Gastrocnemius medialis (tissue), 4 donors: ENCODE measurements around the gene ABCA13. TPM values are rescaled to one million over a fixed set of nuclear protein-coding genes. Genes with fewer than 3 reads are reported as not detected.

Experiments
- ATAC-seq, 2 donors: fragments of 150-250 bp; one replicate each; pipeline ENCODE4 v1.9.1; 2016
- DNase-seq, 2 donors: peaks; one replicate each; pipeline ENCODE4 v3.0.0-alpha.2; 2019
- H3K27ac ChIP-seq, 4 donors: fragments of 200-600 bp; sonication (generic); 1 replicate in 1 of 4; 2 replicates in 3 of 4; pipeline ENCODE4 v1.5.1; 2016 to 2018; ENCODE audit warnings: mild to moderate bottlenecking in 2 of 4, moderate library complexity in 1 of 4
- H3K27me3 ChIP-seq, 3 donors: fragments of 200-600 bp; sonication (generic) in 2 of 3; 1 replicate in 1 of 3; 2 replicates in 2 of 3; pipeline versions ENCODE4 v1.5.1 to v1.6.0; 2016 to 2019; ENCODE audit warnings: mild to moderate bottlenecking in 1 of 3, moderate library complexity in 1 of 3
- H3K36me3 ChIP-seq, 2 donors: fragments of 200-600 bp; sonication (generic) in 1 of 2; one replicate each; pipeline ENCODE4 v1.5.1; 2017 to 2018
- H3K4me1 ChIP-seq, 2 donors: fragments of 200-600 bp; sonication (generic) in 1 of 2; one replicate each; pipeline ENCODE4 v1.5.1; 2016 to 2017; ENCODE audit warnings: mild to moderate bottlenecking in 2 of 2
- H3K4me3 ChIP-seq, 4 donors: fragments of 200-600 bp; sonication (generic) in 3 of 4; 1 replicate in 1 of 4; 2 replicates in 3 of 4; pipeline ENCODE4 v1.5.1; 2016 to 2019; ENCODE audit warnings: mild to moderate bottlenecking in 2 of 4
- H3K9me3 ChIP-seq, 3 donors: fragments of 200-600 bp; sonication (generic) in 2 of 3; 1 replicate in 1 of 3; 2 replicates in 2 of 3; pipeline ENCODE4 v1.5.1; 2016 to 2019
- CTCF ChIP-seq, 5 experiments: fragments of 450-650 bp in 3 of 5; fragments of 200-600 bp in 2 of 5; sonication (generic) in 2 of 5; IDR thresholded peaks in 4 of 5; conservative IDR thresholded peaks in 1 of 5; 1 replicate in 4 of 5; 2 replicates in 1 of 5; pipeline ENCODE4 v1.5.1; 2016 to 2019; ENCODE audit warnings: antibody characterized with exemption in 5 of 5, mild to moderate bottlenecking in 3 of 5, moderate library complexity in 3 of 5
- POLR2A ChIP-seq, 2 donors: fragments of 450-650 bp; IDR thresholded peaks; one replicate each; pipeline ENCODE4 v1.6.1; 2017; ENCODE audit warnings: antibody characterized with exemption in 2 of 2, mild to moderate bottlenecking in 2 of 2, moderate library complexity in 2 of 2
- in situ Hi-C, 4 donors: fragments of 200-750 bp; cut with MboI; loops; one replicate each; pipeline versions ENCODE4 v1.15.0 to v1.8.0; 2017; ENCODE audit warnings: low sequenced_read_pairs in 4 of 4
- intact Hi-C: fragments of 100-400 bp; cut with DNase I; formaldehyde crosslinking; loops from one replicate; pipeline ENCODE4 v1.15.1; 2023; ENCODE audit warnings: low total_unique reads
- total RNA-seq, 4 donors: library from RNA; depleted of rRNA; stranded (reverse); fragments of >200 nt; gene quantifications; one replicate each; pipeline versions ENCODE4 v1.1.0 to v1.2.3, GENCODE V29; 2016

Gene ABCA13
- total RNA-seq, 4 donors from 2014 or later = 0.03 to 0.10 TPM; not detected in 2

DNA sequence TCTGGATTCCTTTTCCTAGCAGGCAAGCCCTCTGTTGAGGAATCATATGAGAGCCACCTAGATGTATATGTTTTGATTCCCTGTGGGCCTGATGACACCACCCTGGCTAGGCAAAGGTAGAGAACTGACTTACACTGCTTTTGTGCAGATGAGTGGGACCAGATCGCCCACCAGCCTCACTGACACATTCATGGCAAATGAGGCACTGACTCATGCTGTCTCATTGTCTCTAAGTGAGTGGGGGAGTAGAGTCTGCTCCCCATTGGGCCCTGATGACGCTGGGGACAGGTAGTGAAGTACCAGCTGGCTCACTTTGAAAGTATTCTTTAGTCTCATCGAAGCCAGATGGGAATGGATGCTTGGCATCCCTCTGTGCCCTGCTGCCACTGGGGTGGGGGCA lies 326.3 kb downstream of the ABCA13 start:
- TF ChIP-seq CTCF (IDR thresholded peaks at IDR 0.05 in 4 of 5, conservative IDR thresholded peaks at IDR 0.05 in 1 of 5) = no peak
- no peak for TF ChIP-seq POLR2A (IDR thresholded peaks at IDR 0.05)
- no peak for ATAC-seq
- no peaks in the 10 kb centered on the region for H3K36me3 ChIP-seq
- no peaks in the 10 kb centered on the region for H3K4me1 ChIP-seq
- no peak overlapping the region for H3K4me3 ChIP-seq
- H3K9me3 ChIP-seq = peaks cover 0 to 3% (median 0%) of the 10 kb centered on the region in 3 donors
- DNase-seq = no peak
- intact Hi-C loops = no loop called here
- H3K27ac ChIP-seq = no peak overlapping the region
- H3K27me3 ChIP-seq = no peaks in the 10 kb centered on the region
- in situ Hi-C loops = no loop called here

DNA sequence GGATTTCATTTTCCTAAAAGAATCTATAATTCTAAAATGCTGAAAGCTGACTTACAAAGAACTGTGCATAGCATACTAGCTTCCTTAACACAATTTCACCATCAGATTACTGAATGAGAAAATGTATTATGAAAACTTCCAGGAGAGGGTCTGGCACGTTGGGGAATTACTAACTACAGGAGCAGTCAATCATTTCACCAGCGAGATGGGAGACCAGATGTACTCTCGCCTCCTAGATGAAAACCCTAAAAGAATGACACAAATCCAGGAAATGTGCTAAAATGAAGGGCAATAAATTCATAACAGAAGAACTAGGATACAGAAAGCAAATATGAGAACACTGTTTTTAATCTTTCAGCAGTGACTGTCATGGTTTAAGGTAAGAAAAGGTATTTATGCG lies 330.8 kb downstream of the ABCA13 start:
- H3K27me3 ChIP-seq = no peaks in the 10 kb centered on the region
- intact Hi-C loops (no loop called here), in situ Hi-C loops (no loop called here)
- H3K9me3 ChIP-seq = no peaks in the 10 kb centered on the region
- no peaks in the 10 kb centered on the region for H3K4me1 ChIP-seq
- no peak overlapping the region for H3K27ac ChIP-seq
- TF ChIP-seq POLR2A (IDR thresholded peaks at IDR 0.05) (no peak), CTCF (IDR thresholded peaks at IDR 0.05 in 4 of 5, conservative IDR thresholded peaks at IDR 0.05 in 1 of 5) (no peak)
- no peak for ATAC-seq
- no peak for DNase-seq
- H3K4me3 ChIP-seq = no peak overlapping the region
- H3K36me3 ChIP-seq = no peaks in the 10 kb centered on the region

DNA sequence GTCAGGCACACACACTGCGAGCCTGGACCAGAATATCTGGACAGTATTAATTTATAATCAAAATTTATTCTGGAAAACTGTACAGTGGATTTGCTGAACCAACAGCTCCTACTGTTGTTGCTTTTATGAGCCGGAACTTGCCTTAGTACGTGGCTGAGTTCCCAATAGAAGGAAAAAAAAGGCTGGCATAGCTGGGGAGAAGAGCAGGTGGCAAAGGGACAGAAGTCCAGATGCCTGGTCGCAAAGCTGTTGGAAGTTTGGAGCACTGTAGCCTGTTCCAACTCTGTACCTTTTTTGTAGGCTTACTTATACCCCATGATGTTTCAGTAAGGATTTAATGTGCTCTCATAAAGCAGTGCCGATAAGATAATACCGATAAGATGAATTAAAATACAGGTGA lies 333.8 kb downstream of the ABCA13 start:
- H3K27me3 ChIP-seq = no peaks in the 10 kb centered on the region
- H3K36me3 ChIP-seq = no peaks in the 10 kb centered on the region
- H3K4me3 ChIP-seq = no peak overlapping the region
- in situ Hi-C loops = no loop called here
- no peaks in the 10 kb centered on the region for H3K4me1 ChIP-seq
- intact Hi-C loops = no loop called here
- no peak for ATAC-seq
- TF ChIP-seq CTCF (IDR thresholded peaks at IDR 0.05 in 4 of 5, conservative IDR thresholded peaks at IDR 0.05 in 1 of 5) (no peak), POLR2A (IDR thresholded peaks at IDR 0.05) (no peak)
- no peak overlapping the region for H3K27ac ChIP-seq
- no peaks in the 10 kb centered on the region for H3K9me3 ChIP-seq
- no peak for DNase-seq

DNA sequence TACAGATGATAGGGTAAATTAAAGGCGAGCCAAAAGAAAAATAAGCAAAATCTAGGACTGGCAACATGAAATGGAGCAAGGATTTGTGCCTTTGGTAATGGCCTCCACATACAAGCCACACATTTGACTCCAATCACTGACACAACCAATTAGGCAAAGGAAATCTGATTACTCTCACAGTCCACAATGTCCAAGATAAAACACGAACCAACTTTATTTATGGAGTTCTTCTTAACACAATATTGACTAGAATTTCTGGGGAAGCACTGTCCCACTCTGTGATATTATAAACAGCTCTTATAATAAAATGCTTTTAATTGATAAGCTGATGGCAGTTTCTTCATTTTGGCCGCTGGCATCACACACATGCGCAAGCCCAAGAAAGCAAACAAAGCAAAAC lies 334.2 kb downstream of the ABCA13 start:
- H3K4me3 ChIP-seq = no peak overlapping the region
- intact Hi-C loops = no loop called here
- in situ Hi-C loops = no loop called here

More for the DNA sequence above, 334.2 kb downstream of the ABCA13 start:
- Histone ChIP-seq H3K27me3 (no peaks in the 10 kb centered on the region), H3K27ac (no peak overlapping the region), H3K36me3 (no peaks in the 10 kb centered on the region), H3K9me3 (no peaks in the 10 kb centered on the region), H3K4me1 (no peaks in the 10 kb centered on the region)
- TF ChIP-seq POLR2A (IDR thresholded peaks at IDR 0.05) = no peak
- no peak for TF ChIP-seq CTCF (IDR thresholded peaks at IDR 0.05 in 4 of 5, conservative IDR thresholded peaks at IDR 0.05 in 1 of 5)
- ATAC-seq = no peak
- no peak for DNase-seq
